GM23338 (cell line): ENCODE data around the gene DHX34. TPM values are rescaled to one million over a fixed set of nuclear protein-coding genes. Genes with fewer than 3 reads are reported as not detected.

Experiments used
- ATAC-seq: fragments of 200-7000 bp; cut with Tn5 transposase; 3 replicates; pipeline ENCODE4 v1.9.1; 2020
- DNase-seq: peaks from one replicate; pipeline ENCODE4 v3.0.0-alpha.2; 2015; ENCODE audit warnings: low spot score
- H2AFZ ChIP-seq: fragments of 200-600 bp; sonication (generic); 2 replicates; pipeline ENCODE4 v1.8.0; 2016; ENCODE audit warnings: antibody characterized with exemption, mild to moderate bottlenecking, moderate library complexity
- H3F3A ChIP-seq: fragments of 200-600 bp; sonication (generic); replicated peaks from 2 replicates; pipeline ENCODE4 v1.8.0; 2017; ENCODE audit warnings: antibody characterized with exemption, mixed run types, low read depth
- H3K27ac ChIP-seq: fragments of 200-600 bp; sonication (generic); 2 replicates; pipeline ENCODE4 v1.6.1; 2016; ENCODE audit warnings: low read depth
- H3K27me3 ChIP-seq: fragments of 200-600 bp; sonication (generic); 2 replicates; pipeline ENCODE4 v1.8.0; 2016; ENCODE audit warnings: mild to moderate bottlenecking, mixed run types, moderate library complexity; ENCODE audit not compliant: insufficient read depth
- H3K36me3 ChIP-seq: fragments of 200-600 bp; sonication (generic); 2 replicates; pipeline ENCODE4 v1.8.0; 2016; ENCODE audit warnings: mild to moderate bottlenecking; ENCODE audit not compliant: insufficient read depth
- H3K4me1 ChIP-seq: fragments of 200-600 bp; sonication (generic); 2 replicates; pipeline ENCODE4 v1.8.0; 2016; ENCODE audit warnings: mild to moderate bottlenecking, moderate library complexity; ENCODE audit not compliant: insufficient read depth
- H3K4me2 ChIP-seq: fragments of 200-600 bp; sonication (generic); 2 replicates; pipeline ENCODE4 v1.7.1; 2017; ENCODE audit warnings: mixed run types
- H3K4me3 ChIP-seq: fragments of 200-600 bp; sonication (generic); 2 replicates; pipeline ENCODE4 v1.6.1; 2016; ENCODE audit warnings: mixed run types
- H3K79me2 ChIP-seq: fragments of 200-600 bp; sonication (generic); replicated peaks from 2 replicates; pipeline ENCODE4 v1.8.0; 2017; ENCODE audit warnings: mild to moderate bottlenecking; ENCODE audit not compliant: insufficient read depth
- H3K9me2 ChIP-seq: fragments of 200-600 bp; sonication (generic); 2 replicates; pipeline ENCODE4 v1.8.0; 2017; ENCODE audit not compliant: insufficient read depth
- H4K20me1 ChIP-seq: fragments of 200-600 bp; sonication (generic); replicated peaks from 2 replicates; pipeline ENCODE4 v1.8.0; 2017; ENCODE audit warnings: mild to moderate bottlenecking; ENCODE audit not compliant: insufficient read depth
- H3K27ac Mint-ChIP-seq: 2 replicates; pipeline ENCODE4 v1.8.0; 2020; ENCODE audit warnings: inconsistent platforms, mild to moderate bottlenecking, moderate library complexity, mixed read lengths
- H3K27me3 Mint-ChIP-seq: 3 replicates; pipeline ENCODE4 v1.8.0; 2022; ENCODE audit warnings: low read depth, mild to moderate bottlenecking, moderate library complexity, mixed read lengths, inconsistent platforms; ENCODE audit not compliant: insufficient read depth, poor library complexity
- H3K36me3 Mint-ChIP-seq: 3 replicates; pipeline ENCODE4 v1.8.0; 2021; ENCODE audit warnings: low read depth, mild to moderate bottlenecking, inconsistent platforms, moderate library complexity, mixed read lengths
- H3K4me1 Mint-ChIP-seq: 3 replicates; pipeline ENCODE4 v1.8.0; 2020; ENCODE audit warnings: mild to moderate bottlenecking, inconsistent platforms, mixed read lengths
- H3K4me3 Mint-ChIP-seq: 3 replicates; pipeline ENCODE4 v1.8.0; 2021; ENCODE audit warnings: moderate library complexity, mild to moderate bottlenecking, inconsistent platforms, mixed read lengths
- H3K9me3 Mint-ChIP-seq: 3 replicates; pipeline ENCODE4 v1.8.0; 2020; ENCODE audit warnings: moderate library complexity, mild to moderate bottlenecking, inconsistent platforms, mixed read lengths
- CREB1 ChIP-seq: fragments of 250-450 bp; sonication (Bioruptor Pico); IDR thresholded peaks from 2 replicates; pipeline ENCODE4 v1.5.0; 2020; ENCODE audit warnings: low read depth, mild to moderate bottlenecking, moderate library complexity
- EZH2 ChIP-seq: fragments of 200-600 bp; sonication (generic); IDR thresholded peaks from one replicate; pipeline ENCODE4 v1.8.0; 2017; ENCODE audit warnings: antibody characterized with exemption, mild to moderate bottlenecking, low read depth; ENCODE audit not compliant: unreplicated experiment
- JUNB ChIP-seq: IDR thresholded peaks from one replicate; pipeline ENCODE4 v1.6.1; 2016; ENCODE audit warnings: antibody characterized with exemption; ENCODE audit not compliant: unreplicated experiment
- NANOG ChIP-seq: IDR thresholded peaks from 2 replicates; pipeline ENCODE4 v1.6.1; 2016; ENCODE audit warnings: antibody characterized with exemption, borderline replicate concordance
- POLR2AphosphoS5 ChIP-seq: IDR thresholded peaks from 2 replicates; pipeline ENCODE4 v1.6.1; 2016; ENCODE audit warnings: antibody characterized with exemption, low read depth
- ZNF114 ChIP-seq: fragments of 250-450 bp; sonication (Bioruptor Pico); IDR thresholded peaks from 2 replicates; pipeline ENCODE4 v1.5.0; 2020; ENCODE audit warnings: mild to moderate bottlenecking, moderate library complexity
- ZNF331 ChIP-seq: fragments of 250-450 bp; sonication (Bioruptor Pico); IDR thresholded peaks from 2 replicates; pipeline ENCODE4 v1.5.0; 2020; ENCODE audit warnings: low read depth, mild to moderate bottlenecking, moderate library complexity
- polyA plus RNA-seq: library from polyadenylated mRNA; unstranded; fragments of >200 nt; fragmentation: Nextera tagmentation; extraction: Ambion mirVana; gene quantifications from 2 replicates; pipeline ENCODE4 v1.2.1, GENCODE V29; 2016
- total RNA-seq: library from RNA; depleted of rRNA; stranded (reverse); fragments of >200 nt; shearing (Covaris generic); gene quantifications from 2 replicates; pipeline ENCODE4 v1.2.3, GENCODE V29; 2014
- TF ChIP-seq, protein P1 (sequence below), 2 experiments: fragments of 200-600 bp in 1 of 2; sonication (generic) in 1 of 2; conservative IDR thresholded peaks; 2 replicates each; pipeline versions ENCODE4 v1.5.1 to v1.6.1; 2016 to 2017; ENCODE audit warnings: antibody characterized with exemption in 2 of 2, low read depth in 2 of 2, mild to moderate bottlenecking in 2 of 2, moderate library complexity in 1 of 2
- TF ChIP-seq, protein P2 (sequence below): IDR thresholded peaks from one replicate; pipeline ENCODE4 v1.6.1; 2018; ENCODE audit warnings: antibody characterized with exemption; ENCODE audit not compliant: unreplicated experiment
- TF ChIP-seq, protein P3 (sequence below): fragments of 250-450 bp; sonication (Bioruptor Pico); IDR thresholded peaks from 2 replicates; pipeline ENCODE4 v1.5.0; 2020; ENCODE audit warnings: mild to moderate bottlenecking, moderate library complexity

The DHX34 gene
- total and polyA plus RNA-seq, 2 experiments from 2014 or later, result 16.3 to 50.1 TPM

DNA sequence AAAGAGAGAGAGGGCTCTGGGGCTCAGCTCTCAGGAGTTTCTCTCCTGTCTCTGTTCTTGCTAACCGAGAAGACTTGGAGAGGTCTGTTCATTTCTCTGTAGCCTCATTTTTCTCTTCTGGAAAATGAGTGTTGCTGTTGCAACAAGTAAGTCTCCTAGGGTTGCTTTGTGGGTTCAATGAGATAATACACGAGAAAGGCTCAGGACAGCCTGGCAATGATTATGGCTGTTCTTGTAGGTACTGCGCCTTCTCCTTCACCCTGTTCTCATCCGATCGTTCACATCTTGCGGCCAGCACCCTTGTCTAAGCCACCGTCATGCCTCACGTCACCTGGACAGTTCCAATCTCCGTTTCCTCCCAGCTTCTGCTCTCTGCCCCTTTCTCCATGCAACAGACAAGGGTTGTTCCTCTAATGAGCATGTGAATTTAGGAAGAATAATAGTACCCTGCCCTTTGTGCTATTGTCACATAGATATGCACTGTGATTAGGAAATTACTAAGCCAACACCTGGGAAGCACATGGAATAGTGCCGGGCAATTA is 35.3 kb upstream of the DHX34 start:
- no peaks in the 10 kb centered on the region for H3K36me3 Mint-ChIP-seq
- H3K4me1 ChIP-seq, result no peaks in the 10 kb centered on the region

More for the DNA sequence above, 35.3 kb upstream of the DHX34 start:
- no peak for TF ChIP-seq EZH2
- no peak for TF ChIP-seq ZNF331 (CRISPR knock-in tag)
- TF ChIP-seq, protein P1, sequence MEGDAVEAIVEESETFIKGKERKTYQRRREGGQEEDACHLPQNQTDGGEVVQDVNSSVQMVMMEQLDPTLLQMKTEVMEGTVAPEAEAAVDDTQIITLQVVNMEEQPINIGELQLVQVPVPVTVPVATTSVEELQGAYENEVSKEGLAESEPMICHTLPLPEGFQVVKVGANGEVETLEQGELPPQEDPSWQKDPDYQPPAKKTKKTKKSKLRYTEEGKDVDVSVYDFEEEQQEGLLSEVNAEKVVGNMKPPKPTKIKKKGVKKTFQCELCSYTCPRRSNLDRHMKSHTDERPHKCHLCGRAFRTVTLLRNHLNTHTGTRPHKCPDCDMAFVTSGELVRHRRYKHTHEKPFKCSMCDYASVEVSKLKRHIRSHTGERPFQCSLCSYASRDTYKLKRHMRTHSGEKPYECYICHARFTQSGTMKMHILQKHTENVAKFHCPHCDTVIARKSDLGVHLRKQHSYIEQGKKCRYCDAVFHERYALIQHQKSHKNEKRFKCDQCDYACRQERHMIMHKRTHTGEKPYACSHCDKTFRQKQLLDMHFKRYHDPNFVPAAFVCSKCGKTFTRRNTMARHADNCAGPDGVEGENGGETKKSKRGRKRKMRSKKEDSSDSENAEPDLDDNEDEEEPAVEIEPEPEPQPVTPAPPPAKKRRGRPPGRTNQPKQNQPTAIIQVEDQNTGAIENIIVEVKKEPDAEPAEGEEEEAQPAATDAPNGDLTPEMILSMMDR (conservative IDR thresholded peaks at IDR 0.05; ENCODE audit: low read depth in 2 of 2), result no peak
- TF ChIP-seq JUNB, result no peak
- TF ChIP-seq, protein P2, sequence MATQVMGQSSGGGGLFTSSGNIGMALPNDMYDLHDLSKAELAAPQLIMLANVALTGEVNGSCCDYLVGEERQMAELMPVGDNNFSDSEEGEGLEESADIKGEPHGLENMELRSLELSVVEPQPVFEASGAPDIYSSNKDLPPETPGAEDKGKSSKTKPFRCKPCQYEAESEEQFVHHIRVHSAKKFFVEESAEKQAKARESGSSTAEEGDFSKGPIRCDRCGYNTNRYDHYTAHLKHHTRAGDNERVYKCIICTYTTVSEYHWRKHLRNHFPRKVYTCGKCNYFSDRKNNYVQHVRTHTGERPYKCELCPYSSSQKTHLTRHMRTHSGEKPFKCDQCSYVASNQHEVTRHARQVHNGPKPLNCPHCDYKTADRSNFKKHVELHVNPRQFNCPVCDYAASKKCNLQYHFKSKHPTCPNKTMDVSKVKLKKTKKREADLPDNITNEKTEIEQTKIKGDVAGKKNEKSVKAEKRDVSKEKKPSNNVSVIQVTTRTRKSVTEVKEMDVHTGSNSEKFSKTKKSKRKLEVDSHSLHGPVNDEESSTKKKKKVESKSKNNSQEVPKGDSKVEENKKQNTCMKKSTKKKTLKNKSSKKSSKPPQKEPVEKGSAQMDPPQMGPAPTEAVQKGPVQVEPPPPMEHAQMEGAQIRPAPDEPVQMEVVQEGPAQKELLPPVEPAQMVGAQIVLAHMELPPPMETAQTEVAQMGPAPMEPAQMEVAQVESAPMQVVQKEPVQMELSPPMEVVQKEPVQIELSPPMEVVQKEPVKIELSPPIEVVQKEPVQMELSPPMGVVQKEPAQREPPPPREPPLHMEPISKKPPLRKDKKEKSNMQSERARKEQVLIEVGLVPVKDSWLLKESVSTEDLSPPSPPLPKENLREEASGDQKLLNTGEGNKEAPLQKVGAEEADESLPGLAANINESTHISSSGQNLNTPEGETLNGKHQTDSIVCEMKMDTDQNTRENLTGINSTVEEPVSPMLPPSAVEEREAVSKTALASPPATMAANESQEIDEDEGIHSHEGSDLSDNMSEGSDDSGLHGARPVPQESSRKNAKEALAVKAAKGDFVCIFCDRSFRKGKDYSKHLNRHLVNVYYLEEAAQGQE, result no peak
- TF ChIP-seq, protein P3, sequence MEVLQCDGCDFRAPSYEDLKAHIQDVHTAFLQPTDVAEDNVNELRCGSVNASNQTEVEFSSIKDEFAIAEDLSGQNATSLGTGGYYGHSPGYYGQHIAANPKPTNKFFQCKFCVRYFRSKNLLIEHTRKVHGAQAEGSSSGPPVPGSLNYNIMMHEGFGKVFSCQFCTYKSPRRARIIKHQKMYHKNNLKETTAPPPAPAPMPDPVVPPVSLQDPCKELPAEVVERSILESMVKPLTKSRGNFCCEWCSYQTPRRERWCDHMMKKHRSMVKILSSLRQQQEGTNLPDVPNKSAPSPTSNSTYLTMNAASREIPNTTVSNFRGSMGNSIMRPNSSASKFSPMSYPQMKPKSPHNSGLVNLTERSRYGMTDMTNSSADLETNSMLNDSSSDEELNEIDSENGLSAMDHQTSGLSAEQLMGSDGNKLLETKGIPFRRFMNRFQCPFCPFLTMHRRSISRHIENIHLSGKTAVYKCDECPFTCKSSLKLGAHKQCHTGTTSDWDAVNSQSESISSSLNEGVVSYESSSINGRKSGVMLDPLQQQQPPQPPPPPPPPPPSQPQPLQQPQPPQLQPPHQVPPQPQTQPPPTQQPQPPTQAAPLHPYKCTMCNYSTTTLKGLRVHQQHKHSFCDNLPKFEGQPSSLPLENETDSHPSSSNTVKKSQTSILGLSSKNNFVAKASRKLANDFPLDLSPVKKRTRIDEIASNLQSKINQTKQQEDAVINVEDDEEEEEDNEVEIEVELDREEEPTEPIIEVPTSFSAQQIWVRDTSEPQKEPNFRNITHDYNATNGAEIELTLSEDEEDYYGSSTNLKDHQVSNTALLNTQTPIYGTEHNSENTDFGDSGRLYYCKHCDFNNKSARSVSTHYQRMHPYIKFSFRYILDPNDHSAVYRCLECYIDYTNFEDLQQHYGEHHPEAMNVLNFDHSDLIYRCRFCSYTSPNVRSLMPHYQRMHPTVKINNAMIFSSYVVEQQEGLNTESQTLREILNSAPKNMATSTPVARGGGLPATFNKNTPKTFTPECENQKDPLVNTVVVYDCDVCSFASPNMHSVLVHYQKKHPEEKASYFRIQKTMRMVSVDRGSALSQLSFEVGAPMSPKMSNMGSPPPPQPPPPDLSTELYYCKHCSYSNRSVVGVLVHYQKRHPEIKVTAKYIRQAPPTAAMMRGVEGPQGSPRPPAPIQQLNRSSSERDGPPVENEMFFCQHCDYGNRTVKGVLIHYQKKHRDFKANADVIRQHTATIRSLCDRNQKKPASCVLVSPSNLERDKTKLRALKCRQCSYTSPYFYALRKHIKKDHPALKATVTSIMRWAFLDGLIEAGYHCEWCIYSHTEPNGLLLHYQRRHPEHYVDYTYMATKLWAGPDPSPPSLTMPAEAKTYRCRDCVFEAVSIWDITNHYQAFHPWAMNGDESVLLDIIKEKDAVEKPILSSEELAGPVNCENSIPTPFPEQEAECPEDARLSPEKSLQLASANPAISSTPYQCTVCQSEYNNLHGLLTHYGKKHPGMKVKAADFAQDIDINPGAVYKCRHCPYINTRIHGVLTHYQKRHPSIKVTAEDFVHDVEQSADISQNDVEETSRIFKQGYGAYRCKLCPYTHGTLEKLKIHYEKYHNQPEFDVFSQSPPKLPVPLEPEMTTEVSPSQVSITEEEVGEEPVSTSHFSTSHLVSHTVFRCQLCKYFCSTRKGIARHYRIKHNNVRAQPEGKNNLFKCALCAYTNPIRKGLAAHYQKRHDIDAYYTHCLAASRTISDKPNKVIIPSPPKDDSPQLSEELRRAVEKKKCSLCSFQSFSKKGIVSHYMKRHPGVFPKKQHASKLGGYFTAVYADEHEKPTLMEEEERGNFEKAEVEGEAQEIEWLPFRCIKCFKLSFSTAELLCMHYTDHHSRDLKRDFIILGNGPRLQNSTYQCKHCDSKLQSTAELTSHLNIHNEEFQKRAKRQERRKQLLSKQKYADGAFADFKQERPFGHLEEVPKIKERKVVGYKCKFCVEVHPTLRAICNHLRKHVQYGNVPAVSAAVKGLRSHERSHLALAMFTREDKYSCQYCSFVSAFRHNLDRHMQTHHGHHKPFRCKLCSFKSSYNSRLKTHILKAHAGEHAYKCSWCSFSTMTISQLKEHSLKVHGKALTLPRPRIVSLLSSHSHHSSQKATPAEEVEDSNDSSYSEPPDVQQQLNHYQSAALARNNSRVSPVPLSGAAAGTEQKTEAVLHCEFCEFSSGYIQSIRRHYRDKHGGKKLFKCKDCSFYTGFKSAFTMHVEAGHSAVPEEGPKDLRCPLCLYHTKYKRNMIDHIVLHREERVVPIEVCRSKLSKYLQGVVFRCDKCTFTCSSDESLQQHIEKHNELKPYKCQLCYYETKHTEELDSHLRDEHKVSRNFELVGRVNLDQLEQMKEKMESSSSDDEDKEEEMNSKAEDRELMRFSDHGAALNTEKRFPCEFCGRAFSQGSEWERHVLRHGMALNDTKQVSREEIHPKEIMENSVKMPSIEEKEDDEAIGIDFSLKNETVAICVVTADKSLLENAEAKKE (CRISPR knock-in tag), result no peak
- TF ChIP-seq NANOG, result no peak
- no peak for TF ChIP-seq POLR2AphosphoS5
- no peak for TF ChIP-seq CREB1 (CRISPR knock-in tag)
- no peak for TF ChIP-seq ZNF114 (CRISPR knock-in tag)
- H3K4me1 Mint-ChIP-seq, result no peaks in the 10 kb centered on the region
- H3K9me3 Mint-ChIP-seq, result peaks cover 3% of the 10 kb centered on the region; the same call in 1 of the 3 replicates
- H3K27ac ChIP-seq, result no peak overlapping the region
- H3K27me3 ChIP-seq, result no peaks in the 10 kb centered on the region
- H3F3A ChIP-seq, result no peaks in the 10 kb centered on the region
- no peak overlapping the region for H3K4me3 ChIP-seq
- no peak overlapping the region for H3K27ac Mint-ChIP-seq
- peaks cover 12% of the 10 kb centered on the region for H3K27me3 Mint-ChIP-seq
- no peaks in the 10 kb centered on the region for H3K36me3 ChIP-seq
- no peaks in the 10 kb centered on the region for H4K20me1 ChIP-seq
- H3K4me3 Mint-ChIP-seq, result no peak overlapping the region
- no peak overlapping the region for H3K4me2 ChIP-seq
- DNase-seq (no peak), ATAC-seq (no peak)
- no peak overlapping the region for H2AFZ ChIP-seq
- H3K79me2 ChIP-seq, result no peaks in the 10 kb centered on the region
- H3K9me2 ChIP-seq, result no peaks in the 10 kb centered on the region
